ENCODE results near the gene KIF1C. TPM values are rescaled to one million over a fixed set of nuclear protein-coding genes. Genes with fewer than 3 reads are reported as not detected.

The KIF1C gene
- total and polyA plus RNA-seq, 2 donors: 10.8 to 15.4 TPM

DNA sequence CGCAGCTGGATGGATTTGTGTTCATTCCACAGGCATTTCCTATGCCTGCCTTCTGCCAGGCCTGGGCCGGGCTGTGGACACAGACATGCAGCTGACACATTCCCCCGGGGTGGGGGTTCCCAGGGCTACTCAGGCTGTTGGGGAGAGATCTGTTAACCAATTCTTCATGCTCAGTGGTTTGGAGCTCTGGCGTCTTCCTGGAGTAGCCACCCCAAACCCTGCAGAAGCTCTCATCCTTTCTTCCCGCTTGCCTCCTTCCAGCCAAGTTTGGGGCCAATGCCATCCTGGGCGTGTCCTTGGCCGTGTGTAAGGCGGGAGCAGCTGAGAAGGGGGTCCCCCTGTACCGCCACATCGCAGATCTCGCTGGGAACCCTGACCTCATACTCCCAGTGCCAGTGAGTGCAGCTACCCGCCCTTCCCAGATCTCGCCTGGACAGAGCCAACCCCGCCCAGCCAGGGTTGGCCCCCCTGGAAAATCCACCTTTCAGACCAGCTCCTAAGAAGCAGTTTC is 44.2 kb upstream of the KIF1C start:
- 93% methylated on average over 14 of the region's 14 CpGs for WGBS
- no peak for DNase-seq (ENCODE audit: low read depth in 6 of 9, low spot score in 9 of 9)

DNA sequence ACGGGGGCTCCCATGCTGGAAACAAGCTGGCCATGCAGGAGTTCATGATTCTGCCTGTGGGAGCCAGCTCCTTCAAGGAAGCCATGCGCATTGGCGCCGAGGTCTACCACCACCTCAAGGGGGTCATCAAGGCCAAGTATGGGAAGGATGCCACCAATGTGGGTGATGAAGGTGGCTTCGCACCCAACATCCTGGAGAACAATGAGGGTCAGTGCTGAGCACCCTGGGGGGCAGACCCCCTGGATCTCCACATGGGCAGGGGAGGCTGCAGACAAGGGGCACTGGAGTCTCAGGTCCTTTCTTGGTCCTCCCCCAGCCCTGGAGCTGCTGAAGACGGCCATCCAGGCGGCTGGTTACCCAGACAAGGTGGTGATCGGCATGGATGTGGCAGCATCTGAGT is 42.7 kb upstream of the KIF1C start:
- Histone ChIP-seq H3K4me3 (ENCODE audit: low read length in 2 of 2) (no peak overlapping the region), H3K4me1 (ENCODE audit: control insufficient read depth in 2 of 2, insufficient read depth in 2 of 2, low read length in 2 of 2) (peaks cover 12 to 28% of the 10 kb centered on the region in 2 donors), H3K36me3 (ENCODE audit: control insufficient read depth in 2 of 2, insufficient read depth in 2 of 2, low read length in 1 of 2) (peaks cover 15 to 16% of the 10 kb centered on the region in 2 donors), H3K27me3 (ENCODE audit: control insufficient read depth in 2 of 2, insufficient read depth in 1 of 2, low read length in 1 of 2) (peaks cover 0 to 4% of the 10 kb centered on the region in 2 donors), H3K9me3 (ENCODE audit: control insufficient read depth in 2 of 2, insufficient read depth in 1 of 2, low read length in 1 of 2) (no peaks in the 10 kb centered on the region), H3K27ac (ENCODE audit: low read depth in 1 of 2, low read length in 1 of 2) (no peak overlapping the region)
- no peak for DNase-seq (ENCODE audit: low read depth in 6 of 9, low spot score in 9 of 9)
- 98% methylated on average over 8 of the region's 8 CpGs for WGBS

More for the DNA sequence above, 44.2 kb upstream of the KIF1C start:
- Histone ChIP-seq H3K36me3 (ENCODE audit: control insufficient read depth in 2 of 2, insufficient read depth in 2 of 2, low read length in 1 of 2) (peaks cover 4 to 5% of the 10 kb centered on the region in 2 donors), H3K27ac (ENCODE audit: low read depth in 1 of 2, low read length in 1 of 2) (peak overlapping the region in 1 of 2 donors; percentile 37), H3K4me1 (ENCODE audit: control insufficient read depth in 2 of 2, insufficient read depth in 2 of 2, low read length in 2 of 2) (peaks cover 13 to 29% of the 10 kb centered on the region in 2 donors), H3K27me3 (ENCODE audit: control insufficient read depth in 2 of 2, insufficient read depth in 1 of 2, low read length in 1 of 2) (peaks cover 0 to 5% of the 10 kb centered on the region in 2 donors), H3K4me3 (ENCODE audit: low read length in 2 of 2) (no peak overlapping the region), H3K9me3 (ENCODE audit: control insufficient read depth in 2 of 2, insufficient read depth in 1 of 2, low read length in 1 of 2) (no peaks in the 10 kb centered on the region)

GRCh38 chr17:4956493-4957061 is 41.2 kb upstream of the KIF1C start:
- DNase-seq (ENCODE audit: low read depth in 6 of 9, low spot score in 9 of 9): no peak
- no peak overlapping the region for H3K4me3 ChIP-seq (ENCODE audit: low read length in 2 of 2)
- H3K4me1 ChIP-seq (ENCODE audit: control insufficient read depth in 2 of 2, insufficient read depth in 2 of 2, low read length in 2 of 2): peaks cover 0 to 13% of the 10 kb centered on the region in 2 donors
- H3K27me3 ChIP-seq (ENCODE audit: control insufficient read depth in 2 of 2, insufficient read depth in 1 of 2, low read length in 1 of 2): no peaks in the 10 kb centered on the region
- peaks cover 20 to 23% of the 10 kb centered on the region in 2 donors for H3K36me3 ChIP-seq (ENCODE audit: control insufficient read depth in 2 of 2, insufficient read depth in 2 of 2, low read length in 1 of 2)
- 92% methylated on average over 10 of the region's 10 CpGs for WGBS
- H3K27ac ChIP-seq (ENCODE audit: low read depth in 1 of 2, low read length in 1 of 2): no peak overlapping the region
- H3K9me3 ChIP-seq (ENCODE audit: control insufficient read depth in 2 of 2, insufficient read depth in 1 of 2, low read length in 1 of 2): no peaks in the 10 kb centered on the region

GRCh38 chr17:4958102-4958501 is 39.6 kb upstream of the KIF1C start:
- H3K4me3 ChIP-seq (ENCODE audit: low read length in 2 of 2): no peak overlapping the region
- H3K36me3 ChIP-seq (ENCODE audit: control insufficient read depth in 2 of 2, insufficient read depth in 2 of 2, low read length in 1 of 2): peaks cover 23 to 24% of the 10 kb centered on the region in 2 donors
- no peaks in the 10 kb centered on the region for H3K27me3 ChIP-seq (ENCODE audit: control insufficient read depth in 2 of 2, insufficient read depth in 1 of 2, low read length in 1 of 2)
- 95% methylated on average over 3 of the region's 3 CpGs for WGBS
- no peak overlapping the region for H3K27ac ChIP-seq (ENCODE audit: low read depth in 1 of 2, low read length in 1 of 2)
- no peaks in the 10 kb centered on the region for H3K9me3 ChIP-seq (ENCODE audit: control insufficient read depth in 2 of 2, insufficient read depth in 1 of 2, low read length in 1 of 2)
- no peak for DNase-seq (ENCODE audit: low read depth in 6 of 9, low spot score in 9 of 9)
- peaks cover 0 to 3% of the 10 kb centered on the region in 2 donors for H3K4me1 ChIP-seq (ENCODE audit: control insufficient read depth in 2 of 2, insufficient read depth in 2 of 2, low read length in 2 of 2)

DNA sequence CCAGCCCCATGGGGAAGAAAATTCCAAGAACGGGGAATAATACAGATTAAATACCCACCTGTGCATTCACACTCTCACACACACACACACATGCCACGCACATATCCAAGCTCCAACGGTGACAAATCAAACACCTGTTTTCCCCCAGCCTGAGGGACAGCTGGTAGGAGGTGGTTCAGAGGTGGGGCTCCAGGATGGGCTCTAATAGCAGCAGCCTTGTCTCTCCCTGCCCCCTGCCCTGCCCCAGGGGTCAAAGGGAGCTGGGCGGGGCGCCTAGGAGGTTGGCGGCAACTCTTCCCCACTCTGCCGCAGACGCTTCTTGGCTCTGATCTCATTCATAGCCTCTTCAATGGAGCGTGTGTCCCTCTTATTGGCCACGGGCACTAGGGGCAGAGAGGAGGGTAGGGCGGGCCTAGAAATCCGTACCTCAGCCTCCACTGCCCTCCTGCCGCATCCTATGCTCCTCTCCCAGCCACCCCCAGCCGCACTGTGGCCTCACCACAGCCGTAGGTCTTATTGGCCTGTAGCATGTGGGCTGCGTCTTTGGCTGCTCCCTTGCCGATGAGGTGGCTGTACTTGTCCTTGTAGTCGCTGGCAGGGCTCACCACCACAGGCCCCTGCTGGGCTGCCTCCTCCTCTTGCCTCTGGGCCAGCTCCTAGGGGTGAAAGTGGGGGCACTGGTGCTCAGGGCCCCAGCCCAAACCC is 38.3 kb upstream of the KIF1C start:
- Histone ChIP-seq H3K9me3 (ENCODE audit: control insufficient read depth in 2 of 2, insufficient read depth in 1 of 2, low read length in 1 of 2) (no peaks in the 10 kb centered on the region), H3K4me3 (ENCODE audit: low read length in 2 of 2) (no peak overlapping the region), H3K27me3 (ENCODE audit: control insufficient read depth in 2 of 2, insufficient read depth in 1 of 2, low read length in 1 of 2) (no peaks in the 10 kb centered on the region), H3K27ac (ENCODE audit: low read depth in 1 of 2, low read length in 1 of 2) (no peak overlapping the region), H3K36me3 (ENCODE audit: control insufficient read depth in 2 of 2, insufficient read depth in 2 of 2, low read length in 1 of 2) (peaks cover 23 to 24% of the 10 kb centered on the region in 2 donors), H3K4me1 (ENCODE audit: control insufficient read depth in 2 of 2, insufficient read depth in 2 of 2, low read length in 2 of 2) (no peaks in the 10 kb centered on the region)
- no peak for DNase-seq (ENCODE audit: low read depth in 6 of 9, low spot score in 9 of 9)
- WGBS: 97% methylated on average over 18 of the region's 18 CpGs

DNA sequence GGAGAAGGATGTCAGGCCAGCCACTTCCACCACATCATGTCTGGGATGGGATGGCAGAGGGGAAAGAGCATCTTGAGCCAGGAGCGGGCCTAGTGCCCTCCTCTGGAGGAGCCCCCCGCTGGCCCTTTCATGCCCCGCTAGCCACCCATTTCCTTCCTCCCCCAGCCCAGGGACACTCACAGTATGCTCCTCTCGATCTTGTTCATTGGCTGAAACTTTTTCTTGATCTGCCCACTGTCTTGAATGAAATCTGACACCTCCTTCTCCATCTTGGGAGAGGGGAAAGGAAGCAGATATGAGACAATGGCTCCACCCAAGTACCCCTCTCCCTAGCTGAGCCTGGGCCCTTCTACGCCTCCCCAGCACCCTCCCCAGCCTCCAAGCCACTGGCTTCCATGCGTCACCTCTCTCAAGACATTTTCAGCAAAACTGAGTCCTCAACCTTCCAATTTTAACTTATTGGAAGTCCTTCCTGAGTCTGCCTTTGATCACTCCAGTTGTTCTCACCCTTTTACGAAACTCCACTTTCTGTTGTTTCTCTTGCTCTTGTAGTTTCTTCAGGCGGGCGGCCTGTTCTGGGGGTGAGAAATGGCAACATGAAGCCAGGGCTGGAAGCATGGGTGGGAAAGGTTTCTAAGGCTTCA is 37.3 kb upstream of the KIF1C start:
- Histone ChIP-seq H3K27me3 (ENCODE audit: control insufficient read depth in 2 of 2, insufficient read depth in 1 of 2, low read length in 1 of 2) (no peaks in the 10 kb centered on the region), H3K36me3 (ENCODE audit: control insufficient read depth in 2 of 2, insufficient read depth in 2 of 2, low read length in 1 of 2) (peaks cover 23 to 28% of the 10 kb centered on the region in 2 donors), H3K27ac (ENCODE audit: low read depth in 1 of 2, low read length in 1 of 2) (no peak overlapping the region), H3K4me1 (ENCODE audit: control insufficient read depth in 2 of 2, insufficient read depth in 2 of 2, low read length in 2 of 2) (peaks cover 0 to 1% of the 10 kb centered on the region in 2 donors), H3K4me3 (ENCODE audit: low read length in 2 of 2) (no peak overlapping the region), H3K9me3 (ENCODE audit: control insufficient read depth in 2 of 2, insufficient read depth in 1 of 2, low read length in 1 of 2) (no peaks in the 10 kb centered on the region)
- no peak for DNase-seq (ENCODE audit: low read depth in 6 of 9, low spot score in 9 of 9)
- 93% methylated on average over 9 of the region's 9 CpGs for WGBS

DNA sequence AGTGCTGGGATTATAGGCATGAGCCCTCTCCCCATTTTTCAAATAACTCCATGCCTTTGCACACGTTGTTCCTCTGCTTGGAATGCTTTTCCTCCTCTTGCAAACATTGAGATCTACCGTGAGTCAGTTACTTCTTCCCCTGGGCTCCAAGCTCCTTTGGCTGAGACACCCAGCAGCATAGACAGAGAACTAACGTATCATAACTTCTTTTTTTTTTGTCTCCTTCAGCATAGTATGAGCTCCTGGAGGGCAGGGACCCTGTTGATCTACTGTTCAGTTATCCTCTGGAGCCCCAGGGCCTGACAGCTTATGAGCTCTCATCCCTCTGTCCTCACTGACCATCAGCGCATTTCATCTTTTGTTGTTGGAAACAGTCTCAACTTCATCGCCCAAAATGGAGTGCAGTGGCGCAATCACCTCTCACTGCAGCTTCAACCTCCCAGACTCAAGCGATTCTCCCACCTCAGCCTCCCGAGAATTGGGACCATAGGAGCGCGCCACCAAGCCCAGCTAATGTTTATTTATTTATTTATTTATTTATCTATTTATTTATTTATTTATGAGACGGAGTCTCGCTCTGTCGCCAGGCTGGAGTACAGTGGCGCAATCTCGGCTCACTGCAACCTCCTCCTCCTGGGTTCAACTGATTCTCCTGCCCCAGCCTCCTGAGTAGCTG is 32.3 kb upstream of the KIF1C start:
- peaks cover 11 to 33% of the 10 kb centered on the region in 2 donors for H3K4me1 ChIP-seq (ENCODE audit: control insufficient read depth in 2 of 2, insufficient read depth in 2 of 2, low read length in 2 of 2)
- 98% methylated on average over 15 of the region's 15 CpGs for WGBS
- H3K4me3 ChIP-seq (ENCODE audit: low read length in 2 of 2): no peak overlapping the region
- no peak for DNase-seq (ENCODE audit: low read depth in 6 of 9, low spot score in 9 of 9)
- H3K36me3 ChIP-seq (ENCODE audit: control insufficient read depth in 2 of 2, insufficient read depth in 2 of 2, low read length in 1 of 2): peaks cover 14 to 21% of the 10 kb centered on the region in 2 donors
- H3K27me3 ChIP-seq (ENCODE audit: control insufficient read depth in 2 of 2, insufficient read depth in 1 of 2, low read length in 1 of 2): no peaks in the 10 kb centered on the region
- H3K9me3 ChIP-seq (ENCODE audit: control insufficient read depth in 2 of 2, insufficient read depth in 1 of 2, low read length in 1 of 2): peaks cover 0 to 5% of the 10 kb centered on the region in 2 donors
- H3K27ac ChIP-seq (ENCODE audit: low read depth in 1 of 2, low read length in 1 of 2): no peak overlapping the region

DNA sequence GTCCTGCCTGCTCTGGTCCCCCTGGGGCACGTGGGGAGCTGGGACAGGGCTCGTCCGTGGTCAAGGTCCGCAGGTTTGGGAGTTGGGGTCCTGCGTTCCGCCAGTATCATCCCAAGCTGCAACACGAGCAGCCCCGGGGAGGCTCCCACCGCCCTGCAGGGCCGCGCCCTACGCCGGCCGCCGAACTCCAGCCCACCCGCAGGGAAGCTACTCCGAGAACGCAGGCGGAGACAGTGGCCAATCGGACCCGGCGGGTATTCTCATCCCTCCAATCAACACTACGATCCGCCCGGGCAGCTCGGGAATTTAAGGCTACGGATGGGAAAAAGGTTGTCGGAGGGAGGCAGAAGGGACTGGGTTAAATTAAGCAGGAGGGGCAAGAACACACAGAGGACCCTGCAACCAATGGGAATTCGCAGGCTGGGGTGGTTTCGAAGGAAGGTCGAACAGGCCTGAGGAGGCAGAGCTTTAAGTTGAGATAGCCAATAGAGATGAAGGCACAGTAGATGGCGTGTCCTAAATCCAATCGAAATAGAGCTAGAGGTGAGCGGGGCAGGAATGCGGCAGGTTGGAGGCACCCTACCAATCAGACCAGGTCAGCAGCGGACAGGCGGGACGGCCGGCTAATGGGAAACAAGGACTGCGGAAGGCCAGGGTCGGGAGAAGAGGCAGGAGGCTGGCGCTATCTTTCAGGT is 30.8 kb upstream of the KIF1C start:
- H3K4me1 ChIP-seq (ENCODE audit: control insufficient read depth in 2 of 2, insufficient read depth in 2 of 2, low read length in 2 of 2): peaks cover 11 to 33% of the 10 kb centered on the region in 2 donors
- WGBS: under 1% methylated on average over 42 of the region's 42 CpGs

More for the DNA sequence above, 30.8 kb upstream of the KIF1C start:
- H3K27ac ChIP-seq (ENCODE audit: low read depth in 1 of 2, low read length in 1 of 2): peak overlapping the region; percentile 85 to 97
- peaks cover 10 to 31% of the 10 kb centered on the region in 2 donors for H3K36me3 ChIP-seq (ENCODE audit: control insufficient read depth in 2 of 2, insufficient read depth in 2 of 2, low read length in 1 of 2)
- H3K4me3 ChIP-seq (ENCODE audit: low read length in 2 of 2): peak overlapping the region; percentile 66 to 92
- H3K9me3 ChIP-seq (ENCODE audit: control insufficient read depth in 2 of 2, insufficient read depth in 1 of 2, low read length in 1 of 2): peaks cover 0 to 5% of the 10 kb centered on the region in 2 donors
- no peaks in the 10 kb centered on the region for H3K27me3 ChIP-seq (ENCODE audit: control insufficient read depth in 2 of 2, insufficient read depth in 1 of 2, low read length in 1 of 2)
- DNase-seq (ENCODE audit: low read depth in 6 of 9, low spot score in 9 of 9): peak; percentile 86 to 98 (median 94)

Measured in thymus (tissue), 11 donors.